ENCODE data around the gene LRPAP1. TPM values are rescaled to one million over a fixed set of nuclear protein-coding genes. Genes with fewer than 3 reads are reported as not detected.

The LRPAP1 gene
- total and polyA plus RNA-seq, 2 experiments from 2014 or later, result 191 to 299 TPM

DNA sequence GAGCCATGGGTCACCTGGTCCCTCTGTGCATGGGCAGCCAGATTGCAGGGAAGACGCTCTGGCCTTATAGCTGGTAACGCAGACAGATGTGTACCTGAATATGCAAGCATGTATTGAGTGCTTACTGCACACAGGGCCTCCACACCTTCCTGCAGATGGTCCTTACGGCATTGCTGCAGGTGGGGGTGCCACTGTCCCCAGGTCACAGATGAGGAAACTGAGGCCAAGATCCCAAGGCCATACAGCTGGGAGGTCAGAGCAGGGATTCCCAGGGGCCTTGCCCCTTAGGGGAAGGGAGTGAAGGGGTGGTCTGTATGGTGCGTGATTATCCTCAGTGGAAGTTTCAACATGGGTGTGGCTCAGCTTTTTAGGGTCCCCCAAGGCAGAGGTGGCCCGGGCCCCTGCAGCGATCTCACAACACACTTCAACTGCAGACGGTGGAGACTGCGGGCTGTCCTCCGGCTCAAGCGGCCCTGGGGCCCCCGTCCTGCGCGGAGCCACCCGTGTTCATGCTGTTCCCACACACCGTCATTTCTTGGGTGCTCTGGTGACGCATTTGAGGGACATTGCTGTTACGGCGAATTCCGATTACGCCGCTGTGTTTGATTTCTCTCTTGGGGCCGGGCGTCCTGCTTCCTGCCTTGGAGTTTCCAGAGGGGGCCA, 61.0 kb downstream of the LRPAP1 start:
- Histone ChIP-seq H3K9me2 (replicated peaks; ENCODE audit: insufficient read depth) (no peaks in the 10 kb centered on the region), H2AFZ (no peak overlapping the region), H3K9me3 (ENCODE audit: low read depth) (no peaks in the 10 kb centered on the region), H3K27ac (no peak overlapping the region), H3K4me2 (no peak overlapping the region), H3K79me2 (no peaks in the 10 kb centered on the region), H3K4me1 (ENCODE audit: insufficient read depth) (no peaks in the 10 kb centered on the region), H4K20me1 (ENCODE audit: insufficient read depth, poor library complexity, severe bottlenecking) (no peaks in the 10 kb centered on the region), H3K4me3 (no peak overlapping the region), H3K27me3 (peaks cover 13% of the 10 kb centered on the region), H3K36me3 (replicated peaks; ENCODE audit: insufficient read depth, low read depth) (no peaks in the 10 kb centered on the region)
- no peak for TF ChIP-seq EZH2phosphoT487 (IDR thresholded peaks at IDR 0.05; ENCODE audit: low read depth, severe bottlenecking, unreplicated experiment)
- no peak for TF ChIP-seq CTCF (IDR thresholded peaks at IDR 0.05; ENCODE audit: poor library complexity)
- no peak for TF ChIP-seq EZH2 (IDR thresholded peaks at IDR 0.05; ENCODE audit: borderline replicate concordance)
- DNase-seq (ENCODE audit: low spot score), result no peak
- 96% methylated on average over 23 of the region's 23 CpGs for WGBS (ENCODE audit: low lambda C conversion rate, missing lambda C conversion rate)

- H3K79me2 ChIP-seq, result no peaks in the 10 kb centered on the region
- no peaks in the 10 kb centered on the region for H3K4me1 ChIP-seq (ENCODE audit: insufficient read depth)
- H3K9me3 ChIP-seq (ENCODE audit: low read depth), result no peaks in the 10 kb centered on the region
- H3K4me2 ChIP-seq, result no peak overlapping the region
- no peaks in the 10 kb centered on the region for H3K9me2 ChIP-seq (replicated peaks; ENCODE audit: insufficient read depth)
- TF ChIP-seq CTCF (IDR thresholded peaks at IDR 0.05; ENCODE audit: poor library complexity) (no peak), EZH2phosphoT487 (IDR thresholded peaks at IDR 0.05; ENCODE audit: low read depth, severe bottlenecking, unreplicated experiment) (no peak), EZH2 (IDR thresholded peaks at IDR 0.05; ENCODE audit: borderline replicate concordance) (no peak)
- WGBS (ENCODE audit: low lambda C conversion rate, missing lambda C conversion rate), result 80% methylated on average over 25 of the region's 25 CpGs
- H3K27me3 ChIP-seq, result peaks cover 13% of the 10 kb centered on the region
- H3K36me3 ChIP-seq (replicated peaks; ENCODE audit: insufficient read depth, low read depth), result no peaks in the 10 kb centered on the region
- no peak overlapping the region for H3K4me3 ChIP-seq
- H3K27ac ChIP-seq, result no peak overlapping the region
- no peak for DNase-seq (ENCODE audit: low spot score)
- H2AFZ ChIP-seq, result no peak overlapping the region
- H4K20me1 ChIP-seq (ENCODE audit: insufficient read depth, poor library complexity, severe bottlenecking), result no peaks in the 10 kb centered on the region
Measured at GRCh38 chr4:3470244-3471097, 61.8 kb downstream of the LRPAP1 start.

DNA sequence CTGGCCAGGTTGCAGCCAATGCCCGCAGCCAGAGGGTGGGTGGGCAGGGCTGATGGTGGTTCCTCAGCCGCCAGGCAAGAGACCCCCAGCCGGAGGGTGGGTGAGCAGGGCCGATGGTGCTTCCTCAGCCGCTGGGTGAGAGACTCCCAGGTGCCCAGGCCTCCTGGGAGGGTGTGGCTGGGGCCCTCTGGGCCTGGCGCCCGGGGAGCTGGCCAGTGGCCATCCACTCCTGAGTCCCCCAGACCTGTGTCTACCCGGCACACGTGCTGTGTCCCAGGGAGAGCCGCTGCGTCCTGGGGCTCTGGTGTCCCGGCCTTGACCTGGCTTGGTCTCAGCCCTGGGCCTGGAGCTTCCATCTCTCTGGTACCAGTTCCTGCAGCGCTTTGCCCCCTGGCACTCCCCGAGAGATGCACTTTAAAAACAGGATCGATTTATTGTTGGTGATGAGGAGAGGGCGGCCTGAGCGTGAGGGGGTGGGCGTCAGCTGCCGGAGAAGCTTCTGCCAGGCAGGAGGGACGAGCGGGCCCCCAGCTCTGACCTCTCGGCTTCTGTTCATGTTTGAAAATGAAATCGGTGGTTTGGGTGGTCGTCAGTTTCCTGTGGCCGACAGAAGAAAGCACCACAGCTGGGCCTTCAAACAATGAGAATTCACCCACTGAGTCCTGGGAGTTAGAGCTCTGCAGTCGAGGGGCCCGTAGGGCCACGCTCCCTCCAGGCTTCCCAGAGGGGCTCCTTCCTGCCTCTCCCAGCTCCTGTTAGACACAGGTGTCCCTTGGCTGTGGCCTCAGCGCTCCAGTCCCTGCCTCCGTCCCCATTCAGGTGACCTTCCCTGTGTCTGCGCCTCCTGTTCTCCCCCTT, 62.6 kb downstream of the LRPAP1 start:
- H3K4me1 ChIP-seq (ENCODE audit: insufficient read depth), result no peaks in the 10 kb centered on the region

More for the DNA sequence above, 62.6 kb downstream of the LRPAP1 start:
- no peak for DNase-seq (ENCODE audit: low spot score)
- peaks cover 9% of the 10 kb centered on the region for H3K27me3 ChIP-seq
- no peaks in the 10 kb centered on the region for H3K79me2 ChIP-seq
- H3K9me3 ChIP-seq (ENCODE audit: low read depth), result no peaks in the 10 kb centered on the region
- no peak overlapping the region for H2AFZ ChIP-seq
- no peak overlapping the region for H3K4me3 ChIP-seq
- TF ChIP-seq EZH2phosphoT487 (IDR thresholded peaks at IDR 0.05; ENCODE audit: low read depth, severe bottlenecking, unreplicated experiment) (no peak), EZH2 (IDR thresholded peaks at IDR 0.05; ENCODE audit: borderline replicate concordance) (no peak), CTCF (IDR thresholded peaks at IDR 0.05; ENCODE audit: poor library complexity) (no peak)
- H4K20me1 ChIP-seq (ENCODE audit: insufficient read depth, poor library complexity, severe bottlenecking), result no peaks in the 10 kb centered on the region
- no peak overlapping the region for H3K4me2 ChIP-seq
- no peak overlapping the region for H3K27ac ChIP-seq
- 93% methylated on average over 29 of the region's 31 CpGs for WGBS (ENCODE audit: low lambda C conversion rate, missing lambda C conversion rate)
- H3K9me2 ChIP-seq (replicated peaks; ENCODE audit: insufficient read depth), result no peaks in the 10 kb centered on the region
- H3K36me3 ChIP-seq (replicated peaks; ENCODE audit: insufficient read depth, low read depth), result no peaks in the 10 kb centered on the region
